Stimulated activated naive CD4-positive, alpha-beta T cell treated with Interleukin-2 at 50 U/mL for 16 hours (primary cell): ENCODE measurements around the gene MEGF6.

Source experiments
- DNase-seq: peaks from one replicate; lab custom pipeline; 2025; lab: John Stamatoyannopoulos, UW

MEGF6 gene

DNA sequence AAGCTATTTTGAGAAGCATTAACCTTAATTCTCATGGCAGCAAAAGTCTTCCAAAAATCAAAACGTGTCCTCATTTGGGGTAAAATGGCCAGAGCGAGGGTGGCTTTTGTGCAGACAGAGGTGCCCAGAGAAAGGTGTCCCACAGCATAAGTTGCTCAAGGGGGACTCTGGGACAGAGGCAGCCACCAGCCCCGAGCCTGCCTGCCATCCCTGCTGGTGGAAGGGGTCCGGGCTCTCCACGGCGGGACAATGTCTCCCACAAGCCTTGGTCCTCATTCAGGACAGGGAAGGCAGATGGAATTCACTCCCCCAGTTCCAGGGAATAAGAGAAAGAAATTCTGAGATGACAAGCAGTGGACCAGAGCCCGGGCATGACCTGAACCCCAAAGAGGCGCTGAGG, 169.4 kb downstream of the MEGF6 start:
- no peak for DNase-seq

DNA sequence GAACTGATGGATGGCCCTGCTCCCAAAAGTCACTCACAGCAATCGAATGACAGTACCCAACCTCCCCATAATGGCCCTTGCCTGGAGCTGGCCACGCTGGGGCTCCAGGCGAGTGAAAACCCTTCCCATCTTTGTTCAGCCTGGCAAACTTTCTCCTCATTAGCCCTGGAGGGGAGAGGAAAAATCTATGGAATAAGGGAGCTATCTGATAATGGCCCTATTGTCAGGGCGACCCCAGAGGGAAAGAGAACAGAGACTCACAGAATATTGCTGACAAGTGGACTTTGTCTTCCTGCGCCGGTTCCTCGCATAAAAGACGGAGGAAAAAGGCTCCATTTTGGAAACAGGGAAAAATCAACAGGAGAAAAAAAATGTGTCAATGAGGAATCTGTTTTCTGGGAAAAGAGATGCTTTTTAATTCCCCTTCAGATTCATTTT, 169.9 kb downstream of the MEGF6 start:
- no peak for DNase-seq

DNA sequence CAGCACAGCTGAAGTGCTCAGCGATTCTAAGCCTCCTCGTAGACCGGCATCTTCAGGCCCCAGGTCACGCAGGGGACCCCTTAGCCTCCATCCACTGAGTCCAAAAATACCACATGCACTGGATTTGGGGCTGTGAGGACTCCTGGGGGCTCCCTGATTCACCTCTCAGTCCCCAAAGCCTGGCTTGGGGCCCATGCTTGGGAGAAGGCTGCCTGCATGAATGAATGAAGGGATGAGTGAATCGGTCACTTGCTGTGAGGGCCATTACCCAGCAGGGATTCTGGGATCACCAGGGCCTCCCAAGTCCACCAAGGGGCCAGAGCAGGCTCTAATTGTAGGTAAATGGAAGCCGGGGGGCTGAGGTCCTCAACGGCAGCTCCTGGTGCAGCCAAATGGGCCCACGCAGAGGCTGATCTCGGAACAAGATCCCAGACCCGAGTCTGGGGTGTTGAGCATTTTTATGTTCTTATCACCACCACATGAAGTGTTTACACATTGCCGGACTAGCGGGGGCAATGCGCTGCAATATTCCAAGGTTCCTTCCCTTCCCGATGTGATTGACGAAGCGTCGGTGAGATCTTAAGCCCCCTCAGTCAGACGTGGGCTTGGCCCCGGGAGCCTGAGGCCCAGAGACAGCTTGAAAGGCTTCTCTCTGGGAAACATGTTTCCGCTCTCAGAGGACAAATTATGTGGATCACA, 170.4 kb downstream of the MEGF6 start:
- no peak for DNase-seq

GRCh38 chr1:3440300-3440681, 171.0 kb downstream of the MEGF6 start:
- DNase-seq = no peak
